PFSK-1 (cell line): ENCODE results near the gene PPP1CB.

ENCODE experiments used
- POLR2AphosphoS5 ChIP-seq: IDR thresholded peaks from 2 replicates; pipeline ENCODE4 v1.6.1; 2012; ENCODE audit warnings: low read depth, mild to moderate bottlenecking, control low read depth, low read length, moderate library complexity
- SIN3A ChIP-seq: IDR thresholded peaks from 2 replicates; pipeline ENCODE4 v1.6.1; 2012; ENCODE audit warnings: mild to moderate bottlenecking, low read length, moderate library complexity, borderline replicate concordance; ENCODE audit not compliant: insufficient read depth

GRCh38 chr2:28818053-28818452, 66.4 kb downstream of the PPP1CB start:
- TF ChIP-seq POLR2AphosphoS5, result no peak
- no peak for TF ChIP-seq SIN3A
